Fibroblast of mammary gland (primary cell): ENCODE results near the gene BCKDHA.
"Not testable (repeated sequence)": the region's sequence is repeated elsewhere in the genome, so short reads cannot be mapped to it uniquely, and the experiment has no call there.

Experiments
- DNase-seq: peaks from one replicate; pipeline ENCODE4 v3.0.0-alpha.2; 2010; ENCODE audit warnings: low read depth
- H3K4me3 ChIP-seq: 2 replicates; pipeline ENCODE4 v1.5.1; 2011; ENCODE audit warnings: low read depth, mild to moderate bottlenecking, low read length, moderate library complexity; ENCODE audit not compliant: control insufficient read depth
- TF ChIP-seq, protein P1 (sequence below): conservative IDR thresholded peaks from 2 replicates; pipeline ENCODE4 v1.5.1; 2011; ENCODE audit warnings: low read depth, low read length, inconsistent platforms; ENCODE audit not compliant: control insufficient read depth, insufficient read depth

Gene BCKDHA

DNA sequence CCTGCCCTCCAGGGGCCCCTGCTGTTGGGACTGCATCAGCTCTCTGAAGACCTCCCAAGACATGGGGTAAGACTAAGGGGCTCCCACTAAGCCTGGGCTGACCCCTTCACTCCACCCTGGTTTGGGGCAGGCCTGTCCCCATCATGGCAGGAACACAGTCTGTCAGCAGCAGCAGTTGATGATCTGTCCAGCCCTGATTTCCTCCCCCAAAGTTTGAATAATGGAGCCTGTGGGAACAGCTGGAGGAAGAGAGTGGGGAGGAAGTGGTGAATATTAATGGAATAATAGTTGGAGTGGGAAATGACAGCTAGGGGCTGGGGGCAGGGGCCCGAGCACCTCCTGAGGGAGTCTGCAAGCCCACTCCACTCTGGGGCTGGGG is 30.9 kb downstream of the BCKDHA start:
- DNase-seq, result no peak
- TF ChIP-seq, protein P1, sequence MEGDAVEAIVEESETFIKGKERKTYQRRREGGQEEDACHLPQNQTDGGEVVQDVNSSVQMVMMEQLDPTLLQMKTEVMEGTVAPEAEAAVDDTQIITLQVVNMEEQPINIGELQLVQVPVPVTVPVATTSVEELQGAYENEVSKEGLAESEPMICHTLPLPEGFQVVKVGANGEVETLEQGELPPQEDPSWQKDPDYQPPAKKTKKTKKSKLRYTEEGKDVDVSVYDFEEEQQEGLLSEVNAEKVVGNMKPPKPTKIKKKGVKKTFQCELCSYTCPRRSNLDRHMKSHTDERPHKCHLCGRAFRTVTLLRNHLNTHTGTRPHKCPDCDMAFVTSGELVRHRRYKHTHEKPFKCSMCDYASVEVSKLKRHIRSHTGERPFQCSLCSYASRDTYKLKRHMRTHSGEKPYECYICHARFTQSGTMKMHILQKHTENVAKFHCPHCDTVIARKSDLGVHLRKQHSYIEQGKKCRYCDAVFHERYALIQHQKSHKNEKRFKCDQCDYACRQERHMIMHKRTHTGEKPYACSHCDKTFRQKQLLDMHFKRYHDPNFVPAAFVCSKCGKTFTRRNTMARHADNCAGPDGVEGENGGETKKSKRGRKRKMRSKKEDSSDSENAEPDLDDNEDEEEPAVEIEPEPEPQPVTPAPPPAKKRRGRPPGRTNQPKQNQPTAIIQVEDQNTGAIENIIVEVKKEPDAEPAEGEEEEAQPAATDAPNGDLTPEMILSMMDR, result no peak
- H3K4me3 ChIP-seq, result no peak overlapping the region

DNA sequence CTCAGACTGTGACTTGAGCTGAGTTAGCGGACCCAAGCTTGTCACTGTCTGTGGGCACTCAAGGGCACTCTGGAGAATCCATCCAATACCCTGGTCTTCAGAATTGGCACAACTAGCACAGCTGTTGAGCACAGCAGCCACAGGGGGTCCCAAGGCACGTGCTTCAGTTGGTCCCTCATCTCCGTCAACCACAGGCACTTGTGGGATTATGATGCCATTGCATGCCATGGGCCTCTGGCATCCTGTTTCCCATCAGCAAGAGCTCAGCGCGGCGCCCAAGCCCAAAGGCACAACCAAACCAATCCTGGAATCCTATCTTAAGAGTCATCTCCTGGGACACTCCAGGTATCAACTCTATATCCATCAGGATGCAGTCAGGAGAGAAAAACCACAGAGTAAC is 33.3 kb downstream of the BCKDHA start:
- H3K4me3 ChIP-seq, result no peak overlapping the region
- no peak for DNase-seq
- TF ChIP-seq, protein P1, result no peak

DNA sequence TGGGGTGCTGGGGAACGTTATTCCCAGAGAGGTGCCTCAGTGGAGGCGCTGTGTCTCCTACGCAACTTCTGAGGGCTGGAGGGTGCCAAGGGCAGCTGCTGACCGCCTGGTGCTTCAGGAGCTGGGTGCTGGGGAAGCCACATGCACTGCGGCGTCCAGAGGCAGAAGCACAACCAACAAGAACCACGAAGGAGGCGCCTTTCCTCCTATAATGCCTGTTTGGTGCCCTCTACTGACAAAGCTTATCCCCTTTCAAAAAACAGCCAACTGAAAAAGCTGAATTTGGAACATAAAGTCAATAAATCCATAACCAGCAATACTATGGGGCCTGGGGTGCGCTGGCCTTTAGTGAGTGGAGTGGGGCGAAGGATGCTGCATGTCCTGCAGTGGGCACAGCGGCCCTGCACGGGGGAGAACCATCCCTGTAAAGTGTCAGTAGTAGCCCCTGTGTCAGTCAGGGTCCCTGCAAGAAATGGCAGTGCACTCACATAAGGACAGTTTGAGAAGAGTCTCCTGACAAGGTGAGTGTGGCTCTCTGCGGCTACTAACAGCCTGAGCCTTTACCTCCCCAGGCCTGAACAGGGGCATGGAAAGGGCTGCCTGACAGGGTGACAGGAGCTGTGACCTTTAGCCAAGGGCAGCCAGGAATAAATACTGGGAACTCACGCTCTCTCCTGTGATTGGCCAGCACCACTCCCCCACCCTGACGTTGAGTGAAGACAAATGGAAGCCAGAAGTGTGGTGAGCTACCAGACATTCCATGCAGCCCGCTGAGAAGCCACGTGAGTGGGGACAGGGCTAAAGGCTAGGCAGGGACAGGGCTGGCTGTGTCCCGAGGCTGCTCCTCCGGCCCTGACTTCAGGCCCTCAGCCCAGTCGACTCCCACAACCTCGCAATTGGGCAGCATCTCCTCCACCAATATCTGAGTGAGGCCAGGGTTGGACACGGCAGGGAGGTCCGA is 34.1 kb downstream of the BCKDHA start:
- peak; percentile 48 for DNase-seq
- TF ChIP-seq, protein P1, result peak; percentile 41
- H3K4me3 ChIP-seq, result no peak overlapping the region

DNA sequence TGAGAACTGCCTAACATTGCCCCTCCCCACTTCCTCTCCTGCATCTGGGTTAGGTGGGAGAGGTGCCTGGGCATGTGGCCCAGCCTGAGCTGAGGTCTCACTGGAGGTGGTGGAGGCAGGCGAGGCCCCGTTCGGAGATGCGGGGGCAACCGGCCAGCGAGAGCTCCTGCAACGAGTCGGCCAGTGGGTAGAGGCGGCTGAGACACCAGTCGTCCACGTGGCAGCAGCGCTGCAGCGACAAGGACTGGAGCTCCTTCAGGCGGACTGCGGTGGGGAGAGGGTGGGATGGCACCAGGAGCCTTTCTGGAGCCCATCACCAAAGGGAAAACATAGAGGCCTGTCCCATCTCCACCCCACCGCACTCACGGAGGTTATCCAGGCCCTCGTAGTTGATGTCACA is 35.6 kb downstream of the BCKDHA start:
- TF ChIP-seq, protein P1, result no peak
- no peak overlapping the region for H3K4me3 ChIP-seq
- DNase-seq, result no peak

DNA sequence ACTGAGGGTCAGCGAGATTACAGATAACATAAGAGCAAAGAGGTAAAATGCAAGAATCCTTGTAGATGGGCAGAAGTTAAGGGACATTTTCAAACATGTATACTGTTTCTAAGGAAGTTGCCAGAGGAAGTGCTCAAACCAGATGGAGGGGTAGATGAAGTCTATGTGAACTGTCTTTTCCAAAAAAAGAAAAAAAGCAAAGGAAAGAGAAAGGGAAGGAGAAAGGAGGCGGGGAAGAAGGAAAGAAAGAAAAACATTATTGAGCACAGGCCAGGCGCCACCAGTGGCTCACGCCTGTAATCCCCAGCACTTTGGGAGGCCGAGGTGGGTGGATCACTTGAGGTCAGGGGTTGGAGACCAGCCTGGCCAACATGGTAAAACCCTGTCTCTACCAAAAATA is 36.8 kb downstream of the BCKDHA start:
- no peak overlapping the region for H3K4me3 ChIP-seq
- TF ChIP-seq, protein P1, result no peak
- no peak for DNase-seq

DNA sequence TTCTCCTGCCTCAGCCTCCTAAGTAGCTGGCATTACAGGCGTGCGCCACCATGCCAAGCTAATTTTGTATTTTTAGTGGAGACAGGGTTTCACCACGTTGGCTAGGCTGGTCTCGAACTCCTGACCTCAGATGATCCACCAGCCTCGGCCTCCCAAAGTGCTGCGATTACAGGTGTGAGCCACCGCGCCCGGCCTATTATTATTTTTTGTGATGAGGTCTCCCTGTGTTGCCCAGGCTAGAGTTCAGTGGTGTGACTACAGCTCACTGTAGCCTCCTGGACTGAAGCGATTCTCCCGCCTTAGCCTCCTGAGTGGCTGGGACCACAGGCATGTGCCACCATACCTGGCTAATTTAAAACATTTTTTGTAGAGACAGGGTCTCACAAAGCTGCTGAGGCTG is 37.8 kb downstream of the BCKDHA start:
- H3K4me3 ChIP-seq, DNase-seq: not testable (repeated sequence)

DNA sequence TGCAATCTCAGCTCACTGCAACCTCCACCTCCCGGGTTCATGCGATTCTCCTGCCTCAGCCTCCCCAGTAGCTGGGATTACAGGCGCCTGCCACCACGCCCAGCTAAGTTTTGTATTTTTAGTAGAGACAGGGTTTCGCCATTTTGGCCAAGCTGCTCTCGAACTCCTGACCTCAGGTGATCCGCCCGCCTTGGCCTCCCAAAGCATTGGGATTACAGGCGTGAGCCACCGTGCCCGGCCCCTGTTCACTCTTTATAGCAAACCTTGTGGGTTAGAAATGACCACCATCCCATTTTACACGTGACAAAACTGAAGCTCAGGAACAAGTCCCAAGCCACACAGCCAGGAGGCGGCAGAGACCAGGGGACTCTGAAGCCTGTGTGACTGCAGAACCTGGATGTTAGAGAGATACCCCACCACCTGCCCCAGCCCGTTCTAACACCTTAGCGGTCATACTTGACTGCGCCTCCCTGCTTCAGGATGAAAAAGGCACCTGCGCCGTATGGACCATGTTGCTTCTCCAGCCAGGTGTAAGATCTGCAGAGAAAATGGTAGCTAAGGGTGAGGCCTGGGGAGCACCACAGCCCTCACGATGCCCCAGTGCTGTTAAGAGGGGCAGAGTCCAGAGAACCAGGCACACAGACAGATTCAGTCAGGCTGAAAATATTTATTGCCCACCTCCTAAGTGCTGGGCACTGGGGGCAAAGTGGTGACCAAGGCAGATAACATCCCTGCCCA is 38.5 kb downstream of the BCKDHA start:
- no peak overlapping the region for H3K4me3 ChIP-seq
- no peak for DNase-seq
- TF ChIP-seq, protein P1, result no peak
